WTC11 (cell line): ENCODE measurements around the gene CCZ1. TPM values are rescaled to one million over a fixed set of nuclear protein-coding genes. Genes with fewer than 3 reads are reported as not detected.
"Not testable (repeated sequence)": the region's sequence is repeated elsewhere in the genome, so short reads cannot be mapped to it uniquely, and the experiment has no call there.

Experiments used
- ATAC-seq: fragments of 200-7000 bp; cut with Tn5 transposase; 2 replicates; pipeline ENCODE4 v1.10.0; 2021; ENCODE audit warnings: mild to moderate bottlenecking, moderate library complexity
- CTCF ChIA-PET: fragments of 300-600 bp; sonication (Branson Sonifier 250); formaldehyde crosslinking; loops from one replicate; lab custom pipeline; 2021; ENCODE audit warnings: antibody characterized with exemption; lab: Charles Lee
- POLR2A ChIA-PET: fragments of 350-600 bp; sonication (Branson Sonifier 250); formaldehyde crosslinking; loops from one replicate; lab custom pipeline; 2021; ENCODE audit warnings: antibody characterized with exemption; lab: Charles Lee
- DNase-seq: peaks from one replicate; pipeline ENCODE4 v3.0.0; 2021; ENCODE audit warnings: low spot score
- H3K27ac Mint-ChIP-seq: 2 replicates; pipeline ENCODE4 v1.8.0; 2021; ENCODE audit warnings: mixed read lengths
- H3K27me3 Mint-ChIP-seq: 2 replicates; pipeline ENCODE4 v1.8.0; 2021; ENCODE audit warnings: low read depth, mild to moderate bottlenecking, moderate library complexity, mixed read lengths
- H3K36me3 Mint-ChIP-seq: 2 replicates; pipeline ENCODE4 v1.8.0; 2021; ENCODE audit warnings: mixed read lengths
- H3K4me1 Mint-ChIP-seq: 2 replicates; pipeline ENCODE4 v1.8.0; 2022; ENCODE audit warnings: mixed read lengths
- H3K4me3 Mint-ChIP-seq: 2 replicates; pipeline ENCODE4 v1.8.0; 2021; ENCODE audit warnings: mild to moderate bottlenecking, moderate library complexity, mixed read lengths
- H3K9me3 Mint-ChIP-seq: 2 replicates; pipeline ENCODE4 v1.8.0; 2021; ENCODE audit warnings: mixed read lengths
- CBFB ChIP-seq: sonication (generic); formaldehyde crosslinking; IDR thresholded peaks from 2 replicates; pipeline ENCODE4 v1.8.1; 2022; ENCODE audit warnings: mild to moderate bottlenecking, low read depth, missing genetic modification reagents
- CREB1 ChIP-seq: sonication (generic); formaldehyde crosslinking; IDR thresholded peaks from 2 replicates; pipeline ENCODE4 v1.8.0; 2023; ENCODE audit warnings: mild to moderate bottlenecking, missing genetic modification reagents
- FOXK1 ChIP-seq: sonication (generic); formaldehyde crosslinking; IDR thresholded peaks from 2 replicates; pipeline ENCODE4 v1.8.0; 2022; ENCODE audit warnings: mild to moderate bottlenecking, moderate library complexity, missing genetic modification reagents
- HMGA2 ChIP-seq: fragments of 250-450 bp; sonication (Bioruptor Pico); IDR thresholded peaks from 2 replicates; pipeline ENCODE4 v1.4.0; 2021; ENCODE audit warnings: mild to moderate bottlenecking, moderate library complexity
- JAZF1 ChIP-seq: fragments of 250-450 bp; sonication (Bioruptor Pico); IDR thresholded peaks from 2 replicates; pipeline ENCODE4 v1.9.0; 2021; ENCODE audit warnings: moderate library complexity, mild to moderate bottlenecking, inconsistent platforms
- NFYB ChIP-seq: sonication (generic); formaldehyde crosslinking; conservative IDR thresholded peaks from 2 replicates; pipeline ENCODE4 v1.8.0; 2022; ENCODE audit warnings: low read depth, missing genetic modification reagents
- NR1H2 ChIP-seq: sonication (generic); formaldehyde crosslinking; IDR thresholded peaks from 2 replicates; pipeline ENCODE4 v1.9.0; 2021; ENCODE audit warnings: mild to moderate bottlenecking, moderate library complexity, missing genetic modification reagents
- NR3C1 ChIP-seq: sonication (generic); formaldehyde crosslinking; conservative IDR thresholded peaks from 2 replicates; pipeline ENCODE4 v1.8.1; 2023; ENCODE audit warnings: low read depth, mild to moderate bottlenecking, missing genetic modification reagents
- ZNF219 ChIP-seq: sonication (generic); formaldehyde crosslinking; IDR thresholded peaks from 2 replicates; pipeline ENCODE4 v1.8.0; 2023; ENCODE audit warnings: missing genetic modification reagents, mild to moderate bottlenecking, borderline replicate concordance
- ZNF232 ChIP-seq: sonication (generic); formaldehyde crosslinking; IDR thresholded peaks from 2 replicates; pipeline ENCODE4 v1.8.0; 2022; ENCODE audit warnings: mild to moderate bottlenecking, missing genetic modification reagents
- ZNF396 ChIP-seq: fragments of 250-450 bp; sonication (Bioruptor Pico); IDR thresholded peaks from 2 replicates; pipeline ENCODE4 v1.8.0; 2021; ENCODE audit warnings: mild to moderate bottlenecking, moderate library complexity, borderline replicate concordance
- ZNF416 ChIP-seq: fragments of 250-450 bp; sonication (Bioruptor Pico); IDR thresholded peaks from 2 replicates; pipeline ENCODE4 v1.9.0; 2021; ENCODE audit warnings: mild to moderate bottlenecking, inconsistent platforms
- ZNF671 ChIP-seq: fragments of 250-450 bp; sonication (Bioruptor Pico); IDR thresholded peaks from 2 replicates; pipeline ENCODE4 v1.8.0; 2021; ENCODE audit warnings: mild to moderate bottlenecking
- total RNA-seq: library from RNA; stranded (reverse); gene quantifications from 3 replicates; pipeline ENCODE4 v1.2.3, GENCODE V29; 2021
- TF ChIP-seq, protein P1 (sequence below): sonication (generic); formaldehyde crosslinking; IDR thresholded peaks from 2 replicates; pipeline ENCODE4 v1.8.1; 2022; ENCODE audit warnings: low read depth, mild to moderate bottlenecking, moderate library complexity, missing genetic modification reagents, borderline replicate concordance
- TF ChIP-seq, protein P2 (sequence below): sonication (generic); formaldehyde crosslinking; IDR thresholded peaks from 2 replicates; pipeline ENCODE4 v1.8.0; 2022; ENCODE audit warnings: mild to moderate bottlenecking, missing genetic modification reagents
- TF ChIP-seq, protein P3 (sequence below): sonication (generic); formaldehyde crosslinking; IDR thresholded peaks from 2 replicates; pipeline ENCODE4 v1.8.0; 2022; ENCODE audit warnings: missing genetic modification reagents
- TF ChIP-seq, protein P4 (sequence below): fragments of 250-450 bp; sonication (Bioruptor Pico); IDR thresholded peaks from 2 replicates; pipeline ENCODE4 v1.9.0; 2021; ENCODE audit warnings: mild to moderate bottlenecking
- TF ChIP-seq, protein P5 (sequence below): sonication (generic); formaldehyde crosslinking; IDR thresholded peaks from 2 replicates; pipeline ENCODE4 v1.8.1; 2023; ENCODE audit warnings: mild to moderate bottlenecking, missing genetic modification reagents, borderline replicate concordance

Gene CCZ1
- total RNA-seq, 1 experiment from 2014 or later: 124 TPM

DNA sequence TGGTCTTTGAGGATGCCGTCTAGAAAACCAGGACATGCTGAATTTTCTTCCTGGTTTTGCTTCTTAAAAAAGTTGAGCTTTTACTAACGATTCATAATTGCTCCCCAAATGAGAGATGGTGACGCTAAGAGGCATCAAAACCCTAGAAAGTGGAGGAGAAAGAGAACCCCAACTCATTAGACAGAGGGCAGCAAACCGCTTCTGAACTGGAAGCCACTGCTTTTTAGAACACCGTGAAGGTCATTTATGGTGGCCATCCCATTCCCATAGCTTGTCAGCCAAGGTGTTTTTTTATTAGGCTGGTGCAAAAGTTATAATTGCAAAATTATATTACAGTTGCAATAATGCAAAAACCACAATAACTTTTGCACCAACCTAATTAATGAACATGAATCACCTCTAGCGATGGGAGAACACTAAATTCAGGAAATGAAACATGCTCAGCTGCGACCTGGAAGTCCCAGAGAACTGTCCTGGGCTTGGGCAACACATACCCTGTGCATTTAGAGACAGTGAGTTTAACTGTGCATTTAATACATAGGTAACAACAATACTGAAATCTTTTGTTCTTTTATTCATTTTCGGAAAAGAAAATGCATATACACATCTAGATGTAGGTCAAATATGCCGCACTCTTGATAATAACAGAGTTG lies 33.1 kb upstream of the CCZ1 start:
- H3K4me1 Mint-ChIP-seq, H3K4me3 Mint-ChIP-seq, H3K36me3 Mint-ChIP-seq, H3K27me3 Mint-ChIP-seq, ATAC-seq, H3K27ac Mint-ChIP-seq, DNase-seq, POLR2A ChIA-PET: not testable (repeated sequence)
- peaks cover 10% of the 10 kb centered on the region for H3K9me3 Mint-ChIP-seq
- CTCF ChIA-PET: interaction anchor here (0.7 kb wide), 1 partner anchor 188 kb away, joined by 3 read pairs; no protein-coding TSS in a partner anchor

DNA sequence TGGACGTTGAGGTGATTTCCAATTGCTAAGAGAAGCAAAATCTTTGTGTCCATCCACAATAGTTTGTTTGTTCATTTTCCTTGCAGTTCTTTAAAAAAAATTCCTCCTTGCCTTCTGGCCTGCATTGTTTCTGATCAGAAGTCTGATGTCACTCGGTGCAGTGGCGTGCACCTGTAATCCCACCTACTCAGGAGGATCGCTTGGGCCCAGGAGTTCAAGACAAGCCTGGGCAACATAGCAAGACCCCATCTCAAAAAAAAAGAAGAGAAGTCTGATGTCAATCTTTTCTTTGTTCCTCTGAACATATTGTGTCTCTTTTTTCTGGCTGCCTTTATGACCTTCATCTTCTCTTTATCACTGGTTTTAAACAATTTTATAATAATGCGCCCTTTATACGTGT lies 31.5 kb upstream of the CCZ1 start:
- POLR2A ChIA-PET: no interaction called here
- Mint-ChIP-seq H3K27me3 (no peaks in the 10 kb centered on the region), H3K36me3 (no peaks in the 10 kb centered on the region), H3K9me3 (peaks cover 10% of the 10 kb centered on the region), H3K4me1 (peaks cover 9% of the 10 kb centered on the region), H3K27ac (no peak overlapping the region), H3K4me3 (no peak overlapping the region)
- no peak for ATAC-seq
- TF ChIP-seq, protein P1, sequence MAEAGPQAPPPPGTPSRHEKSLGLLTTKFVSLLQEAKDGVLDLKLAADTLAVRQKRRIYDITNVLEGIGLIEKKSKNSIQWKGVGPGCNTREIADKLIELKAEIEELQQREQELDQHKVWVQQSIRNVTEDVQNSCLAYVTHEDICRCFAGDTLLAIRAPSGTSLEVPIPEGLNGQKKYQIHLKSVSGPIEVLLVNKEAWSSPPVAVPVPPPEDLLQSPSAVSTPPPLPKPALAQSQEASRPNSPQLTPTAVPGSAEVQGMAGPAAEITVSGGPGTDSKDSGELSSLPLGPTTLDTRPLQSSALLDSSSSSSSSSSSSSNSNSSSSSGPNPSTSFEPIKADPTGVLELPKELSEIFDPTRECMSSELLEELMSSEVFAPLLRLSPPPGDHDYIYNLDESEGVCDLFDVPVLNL (CRISPR knock-in tag): no peak
- TF ChIP-seq CBFB (CRISPR knock-in tag): no peak
- no peak for TF ChIP-seq JAZF1 (CRISPR knock-in tag)
- no peak for TF ChIP-seq CREB1
- TF ChIP-seq NR1H2 (CRISPR knock-in tag): no peak
- TF ChIP-seq, protein P2, sequence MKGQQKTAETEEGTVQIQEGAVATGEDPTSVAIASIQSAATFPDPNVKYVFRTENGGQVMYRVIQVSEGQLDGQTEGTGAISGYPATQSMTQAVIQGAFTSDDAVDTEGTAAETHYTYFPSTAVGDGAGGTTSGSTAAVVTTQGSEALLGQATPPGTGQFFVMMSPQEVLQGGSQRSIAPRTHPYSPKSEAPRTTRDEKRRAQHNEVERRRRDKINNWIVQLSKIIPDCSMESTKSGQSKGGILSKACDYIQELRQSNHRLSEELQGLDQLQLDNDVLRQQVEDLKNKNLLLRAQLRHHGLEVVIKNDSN (CRISPR knock-in tag): no peak
- TF ChIP-seq, protein P3, sequence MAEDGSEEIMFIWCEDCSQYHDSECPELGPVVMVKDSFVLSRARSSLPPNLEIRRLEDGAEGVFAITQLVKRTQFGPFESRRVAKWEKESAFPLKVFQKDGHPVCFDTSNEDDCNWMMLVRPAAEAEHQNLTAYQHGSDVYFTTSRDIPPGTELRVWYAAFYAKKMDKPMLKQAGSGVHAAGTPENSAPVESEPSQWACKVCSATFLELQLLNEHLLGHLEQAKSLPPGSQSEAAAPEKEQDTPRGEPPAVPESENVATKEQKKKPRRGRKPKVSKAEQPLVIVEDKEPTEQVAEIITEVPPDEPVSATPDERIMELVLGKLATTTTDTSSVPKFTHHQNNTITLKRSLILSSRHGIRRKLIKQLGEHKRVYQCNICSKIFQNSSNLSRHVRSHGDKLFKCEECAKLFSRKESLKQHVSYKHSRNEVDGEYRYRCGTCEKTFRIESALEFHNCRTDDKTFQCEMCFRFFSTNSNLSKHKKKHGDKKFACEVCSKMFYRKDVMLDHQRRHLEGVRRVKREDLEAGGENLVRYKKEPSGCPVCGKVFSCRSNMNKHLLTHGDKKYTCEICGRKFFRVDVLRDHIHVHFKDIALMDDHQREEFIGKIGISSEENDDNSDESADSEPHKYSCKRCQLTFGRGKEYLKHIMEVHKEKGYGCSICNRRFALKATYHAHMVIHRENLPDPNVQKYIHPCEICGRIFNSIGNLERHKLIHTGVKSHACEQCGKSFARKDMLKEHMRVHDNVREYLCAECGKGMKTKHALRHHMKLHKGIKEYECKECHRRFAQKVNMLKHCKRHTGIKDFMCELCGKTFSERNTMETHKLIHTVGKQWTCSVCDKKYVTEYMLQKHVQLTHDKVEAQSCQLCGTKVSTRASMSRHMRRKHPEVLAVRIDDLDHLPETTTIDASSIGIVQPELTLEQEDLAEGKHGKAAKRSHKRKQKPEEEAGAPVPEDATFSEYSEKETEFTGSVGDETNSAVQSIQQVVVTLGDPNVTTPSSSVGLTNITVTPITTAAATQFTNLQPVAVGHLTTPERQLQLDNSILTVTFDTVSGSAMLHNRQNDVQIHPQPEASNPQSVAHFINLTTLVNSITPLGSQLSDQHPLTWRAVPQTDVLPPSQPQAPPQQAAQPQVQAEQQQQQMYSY: no peak
- TF ChIP-seq ZNF416 (CRISPR knock-in tag): no peak
- TF ChIP-seq ZNF671 (CRISPR knock-in tag): no peak
- no peak for TF ChIP-seq ZNF219
- TF ChIP-seq ZNF232 (CRISPR knock-in tag): no peak
- TF ChIP-seq, protein P4, sequence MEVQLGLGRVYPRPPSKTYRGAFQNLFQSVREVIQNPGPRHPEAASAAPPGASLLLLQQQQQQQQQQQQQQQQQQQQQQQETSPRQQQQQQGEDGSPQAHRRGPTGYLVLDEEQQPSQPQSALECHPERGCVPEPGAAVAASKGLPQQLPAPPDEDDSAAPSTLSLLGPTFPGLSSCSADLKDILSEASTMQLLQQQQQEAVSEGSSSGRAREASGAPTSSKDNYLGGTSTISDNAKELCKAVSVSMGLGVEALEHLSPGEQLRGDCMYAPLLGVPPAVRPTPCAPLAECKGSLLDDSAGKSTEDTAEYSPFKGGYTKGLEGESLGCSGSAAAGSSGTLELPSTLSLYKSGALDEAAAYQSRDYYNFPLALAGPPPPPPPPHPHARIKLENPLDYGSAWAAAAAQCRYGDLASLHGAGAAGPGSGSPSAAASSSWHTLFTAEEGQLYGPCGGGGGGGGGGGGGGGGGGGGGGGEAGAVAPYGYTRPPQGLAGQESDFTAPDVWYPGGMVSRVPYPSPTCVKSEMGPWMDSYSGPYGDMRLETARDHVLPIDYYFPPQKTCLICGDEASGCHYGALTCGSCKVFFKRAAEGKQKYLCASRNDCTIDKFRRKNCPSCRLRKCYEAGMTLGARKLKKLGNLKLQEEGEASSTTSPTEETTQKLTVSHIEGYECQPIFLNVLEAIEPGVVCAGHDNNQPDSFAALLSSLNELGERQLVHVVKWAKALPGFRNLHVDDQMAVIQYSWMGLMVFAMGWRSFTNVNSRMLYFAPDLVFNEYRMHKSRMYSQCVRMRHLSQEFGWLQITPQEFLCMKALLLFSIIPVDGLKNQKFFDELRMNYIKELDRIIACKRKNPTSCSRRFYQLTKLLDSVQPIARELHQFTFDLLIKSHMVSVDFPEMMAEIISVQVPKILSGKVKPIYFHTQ (CRISPR knock-in tag): no peak
- TF ChIP-seq NFYB: no peak
- no peak for TF ChIP-seq HMGA2 (CRISPR knock-in tag)
- no peak for TF ChIP-seq NR3C1
- TF ChIP-seq FOXK1 (CRISPR knock-in tag): no peak
- TF ChIP-seq, protein P5, sequence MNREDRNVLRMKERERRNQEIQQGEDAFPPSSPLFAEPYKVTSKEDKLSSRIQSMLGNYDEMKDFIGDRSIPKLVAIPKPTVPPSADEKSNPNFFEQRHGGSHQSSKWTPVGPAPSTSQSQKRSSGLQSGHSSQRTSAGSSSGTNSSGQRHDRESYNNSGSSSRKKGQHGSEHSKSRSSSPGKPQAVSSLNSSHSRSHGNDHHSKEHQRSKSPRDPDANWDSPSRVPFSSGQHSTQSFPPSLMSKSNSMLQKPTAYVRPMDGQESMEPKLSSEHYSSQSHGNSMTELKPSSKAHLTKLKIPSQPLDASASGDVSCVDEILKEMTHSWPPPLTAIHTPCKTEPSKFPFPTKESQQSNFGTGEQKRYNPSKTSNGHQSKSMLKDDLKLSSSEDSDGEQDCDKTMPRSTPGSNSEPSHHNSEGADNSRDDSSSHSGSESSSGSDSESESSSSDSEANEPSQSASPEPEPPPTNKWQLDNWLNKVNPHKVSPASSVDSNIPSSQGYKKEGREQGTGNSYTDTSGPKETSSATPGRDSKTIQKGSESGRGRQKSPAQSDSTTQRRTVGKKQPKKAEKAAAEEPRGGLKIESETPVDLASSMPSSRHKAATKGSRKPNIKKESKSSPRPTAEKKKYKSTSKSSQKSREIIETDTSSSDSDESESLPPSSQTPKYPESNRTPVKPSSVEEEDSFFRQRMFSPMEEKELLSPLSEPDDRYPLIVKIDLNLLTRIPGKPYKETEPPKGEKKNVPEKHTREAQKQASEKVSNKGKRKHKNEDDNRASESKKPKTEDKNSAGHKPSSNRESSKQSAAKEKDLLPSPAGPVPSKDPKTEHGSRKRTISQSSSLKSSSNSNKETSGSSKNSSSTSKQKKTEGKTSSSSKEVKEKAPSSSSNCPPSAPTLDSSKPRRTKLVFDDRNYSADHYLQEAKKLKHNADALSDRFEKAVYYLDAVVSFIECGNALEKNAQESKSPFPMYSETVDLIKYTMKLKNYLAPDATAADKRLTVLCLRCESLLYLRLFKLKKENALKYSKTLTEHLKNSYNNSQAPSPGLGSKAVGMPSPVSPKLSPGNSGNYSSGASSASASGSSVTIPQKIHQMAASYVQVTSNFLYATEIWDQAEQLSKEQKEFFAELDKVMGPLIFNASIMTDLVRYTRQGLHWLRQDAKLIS: no peak
- TF ChIP-seq ZNF396 (CRISPR knock-in tag): no peak
- no peak for DNase-seq
- CTCF ChIA-PET: no interaction called here

DNA sequence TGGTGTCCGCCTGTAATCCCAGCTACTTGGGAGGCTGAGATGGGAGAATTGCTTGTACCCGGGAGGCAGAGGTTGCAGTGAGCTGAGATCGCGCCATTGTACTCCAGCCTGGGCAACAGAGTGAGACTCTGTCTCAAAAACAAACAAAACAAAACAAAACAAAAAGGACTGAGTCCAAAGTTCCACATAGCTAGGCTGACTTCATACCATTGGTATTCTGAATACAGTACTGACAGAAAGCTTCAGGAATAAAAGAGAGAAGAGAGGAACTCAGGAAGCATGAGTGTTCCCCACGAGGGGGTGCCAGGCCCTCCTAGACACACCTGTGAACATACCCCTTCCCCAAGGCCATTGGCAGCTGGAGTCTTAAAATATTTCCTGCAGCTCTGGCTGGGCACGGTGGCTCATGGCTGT lies 29.6 kb upstream of the CCZ1 start:
- H3K4me1 Mint-ChIP-seq, H3K27me3 Mint-ChIP-seq, POLR2A ChIA-PET, DNase-seq, H3K4me3 Mint-ChIP-seq, H3K36me3 Mint-ChIP-seq: not testable (repeated sequence)
- peak overlapping the region; percentile 41; the same call in 1 of the 2 replicates for H3K27ac Mint-ChIP-seq
- CTCF ChIA-PET: interaction anchor here (0.6 kb wide), 2 partner anchors 11 to 12 kb away, joined by 3 to 4 read pairs; no protein-coding TSS in a partner anchor
- ATAC-seq: peak; percentile 39
- peaks cover 14% of the 10 kb centered on the region for H3K9me3 Mint-ChIP-seq
